NT2/D1 (cell line): ENCODE data around the gene OLFML2B.

ENCODE experiments used
- SUZ12 ChIP-seq: IDR thresholded peaks from 2 replicates; pipeline ENCODE4 v1.6.1; 2011; ENCODE audit not compliant: insufficient read length, insufficient read depth; ENCODE audit errors: extremely low read depth
- YY1 ChIP-seq: IDR thresholded peaks from 2 replicates; pipeline ENCODE4 v1.6.1; 2011; ENCODE audit not compliant: insufficient read length, insufficient read depth
- ZNF274 ChIP-seq: IDR thresholded peaks from 2 replicates; pipeline ENCODE4 v1.6.1; 2011; ENCODE audit warnings: mild to moderate bottlenecking, low read depth, low read length

DNA sequence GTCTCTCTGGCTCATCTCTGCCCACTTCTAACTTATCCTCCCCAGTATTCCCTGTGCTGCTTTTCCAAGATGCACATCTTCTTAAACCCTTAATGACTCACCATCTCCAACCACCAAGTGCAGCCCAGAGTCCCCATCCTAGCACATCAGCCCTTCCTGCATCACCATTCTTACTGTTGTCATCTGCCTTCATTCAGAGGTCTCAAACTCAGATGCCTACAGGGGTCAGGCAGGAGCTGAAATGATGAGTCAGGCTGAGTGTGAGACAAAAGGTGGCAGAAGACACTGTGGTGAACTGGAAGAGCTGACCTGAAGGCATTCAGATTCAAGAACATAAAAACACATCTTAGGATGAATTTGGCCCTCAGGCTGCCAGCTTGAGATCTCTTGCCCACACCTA is 34.6 kb downstream of the OLFML2B start:
- TF ChIP-seq ZNF274 (no peak), YY1 (no peak), SUZ12 (no peak)
